Dermis microvascular lymphatic vessel endothelial cell (primary cell): Measurements from ENCODE around the gene MARCHF10. TPM values are rescaled to one million over a fixed set of nuclear protein-coding genes. Genes with fewer than 3 reads are reported as not detected.
"Not testable (repeated sequence)": the region's sequence is repeated elsewhere in the genome, so short reads cannot be mapped to it uniquely, and the experiment has no call there.

Experiments
- DNase-seq, 2 donors: peaks; one replicate each; pipeline versions ENCODE4 v3.0.0 to v3.0.0-alpha.2; 2010; ENCODE audit warnings: low read depth in 2 of 2
- total RNA-seq: library from RNA; depleted of rRNA; stranded (reverse); fragments of >200 nt; gene quantifications from 2 replicates; pipeline ENCODE4 v1.2.1, GENCODE V29; 2014

Gene MARCHF10
- total RNA-seq, 1 donor from 2014 or later, result not detected

GRCh38 chr17:62790564-62790986 lies 17.5 kb downstream of the MARCHF10 start:
- no peak for DNase-seq

- DNase-seq, result no peak
These were observed 20.7 kb downstream of the MARCHF10 start for GRCh38 chr17:62787366-62787765.

- no peak for DNase-seq
These were observed 21.5 kb downstream of the MARCHF10 start for GRCh38 chr17:62786646-62787045.

- DNase-seq, result not testable (repeated sequence)
These were observed 22.1 kb downstream of the MARCHF10 start for GRCh38 chr17:62785983-62786382.

DNA sequence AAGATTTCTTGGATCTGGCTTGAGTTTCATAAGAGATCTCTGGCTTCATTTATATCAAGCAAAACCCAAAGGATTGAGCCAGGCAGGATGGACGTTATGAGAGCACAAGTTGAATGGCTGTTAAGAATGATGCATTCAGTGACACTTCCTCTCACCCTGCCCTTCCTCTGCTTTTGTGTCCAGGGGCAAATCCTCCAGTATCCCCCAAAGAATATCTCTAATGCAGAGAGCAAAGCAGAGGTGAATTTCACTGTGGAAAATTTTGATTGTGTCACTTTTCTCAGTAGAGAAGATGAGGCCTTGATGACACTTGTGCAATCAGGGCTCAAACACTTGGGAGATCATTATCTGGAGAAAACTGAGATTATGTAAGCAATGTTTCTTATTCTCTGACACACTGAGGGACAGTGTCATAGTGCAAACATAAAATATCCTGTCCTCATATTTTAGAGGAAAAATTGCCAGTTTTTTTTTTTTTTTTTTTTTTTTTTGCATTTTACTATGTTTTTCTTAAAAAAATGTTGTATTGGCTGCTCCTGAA lies 25.3 kb downstream of the MARCHF10 start:
- no peak for DNase-seq

DNA sequence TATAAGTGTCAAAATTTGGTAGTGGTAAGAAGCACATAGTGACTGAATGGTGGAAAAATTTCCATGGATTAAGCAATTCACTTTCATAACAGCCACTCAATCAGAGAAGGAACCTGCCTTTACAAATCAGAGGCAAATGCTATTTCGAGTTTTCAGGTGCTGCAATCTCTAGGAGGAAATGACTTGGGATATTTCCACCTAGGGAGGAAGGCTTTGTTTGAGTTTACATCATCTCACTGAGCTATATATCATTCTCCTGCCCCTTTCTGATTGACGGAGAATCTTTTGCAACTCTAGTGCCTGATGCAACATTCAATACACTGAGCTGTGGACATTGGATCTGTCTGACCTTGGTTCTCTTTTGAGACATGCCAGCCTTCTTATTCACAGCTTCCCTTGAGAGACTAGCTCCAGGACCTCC lies 26.3 kb downstream of the MARCHF10 start:
- DNase-seq, result no peak

GRCh38 chr17:62781356-62781755 lies 26.8 kb downstream of the MARCHF10 start:
- DNase-seq, result no peak

- no peak for DNase-seq
These were observed 27.2 kb downstream of the MARCHF10 start for GRCh38 chr17:62780951-62781350.

GRCh38 chr17:62780269-62780668 lies 27.8 kb downstream of the MARCHF10 start:
- DNase-seq, result no peak

GRCh38 chr17:62778990-62779681 lies 29.0 kb downstream of the MARCHF10 start:
- no peak for DNase-seq

DNA sequence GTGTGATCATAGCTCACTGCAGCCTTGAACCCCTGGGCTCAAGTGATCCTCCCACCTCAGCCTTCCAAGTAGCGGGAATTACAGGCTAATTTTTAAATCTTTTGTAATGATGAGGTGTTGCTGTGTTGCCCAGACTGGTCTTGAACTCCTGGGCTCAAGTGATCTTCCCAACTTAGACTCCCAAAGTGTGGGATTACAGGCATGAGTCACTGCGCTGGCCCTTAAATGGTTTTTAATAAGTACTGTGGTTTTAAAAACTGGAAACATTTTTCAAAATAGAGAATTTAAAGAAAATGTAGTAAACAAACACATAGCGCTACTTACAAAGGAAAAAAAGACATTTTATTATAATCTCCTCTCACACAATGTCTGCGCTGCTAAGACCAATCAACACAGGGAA lies 32.2 kb downstream of the MARCHF10 start:
- no peak for DNase-seq

- DNase-seq, result no peak
These were observed 33.8 kb downstream of the MARCHF10 start for GRCh38 chr17:62774338-62774737.

DNA sequence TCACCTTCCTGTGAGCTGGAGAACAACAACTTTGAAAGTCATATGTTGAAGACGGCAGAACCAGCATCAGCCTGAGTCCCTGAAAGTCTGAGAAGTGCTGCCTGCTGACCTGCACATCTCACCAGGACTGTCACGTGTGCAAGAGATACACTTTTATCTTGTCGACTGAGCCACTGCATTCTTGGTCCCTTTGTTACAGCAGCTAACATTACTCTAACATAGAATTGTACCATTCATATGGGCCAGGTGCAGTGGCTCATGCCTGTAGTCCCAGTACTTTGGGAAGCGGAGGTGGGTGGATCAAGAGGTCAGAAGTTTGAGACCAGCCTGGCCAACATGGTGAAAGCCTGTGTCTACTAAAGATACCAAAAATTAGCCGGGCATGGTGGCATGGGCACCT lies 40.1 kb downstream of the MARCHF10 start:
- DNase-seq, result no peak

- DNase-seq, result no peak
These were observed 42.8 kb downstream of the MARCHF10 start for GRCh38 chr17:62765351-62765750.

DNA sequence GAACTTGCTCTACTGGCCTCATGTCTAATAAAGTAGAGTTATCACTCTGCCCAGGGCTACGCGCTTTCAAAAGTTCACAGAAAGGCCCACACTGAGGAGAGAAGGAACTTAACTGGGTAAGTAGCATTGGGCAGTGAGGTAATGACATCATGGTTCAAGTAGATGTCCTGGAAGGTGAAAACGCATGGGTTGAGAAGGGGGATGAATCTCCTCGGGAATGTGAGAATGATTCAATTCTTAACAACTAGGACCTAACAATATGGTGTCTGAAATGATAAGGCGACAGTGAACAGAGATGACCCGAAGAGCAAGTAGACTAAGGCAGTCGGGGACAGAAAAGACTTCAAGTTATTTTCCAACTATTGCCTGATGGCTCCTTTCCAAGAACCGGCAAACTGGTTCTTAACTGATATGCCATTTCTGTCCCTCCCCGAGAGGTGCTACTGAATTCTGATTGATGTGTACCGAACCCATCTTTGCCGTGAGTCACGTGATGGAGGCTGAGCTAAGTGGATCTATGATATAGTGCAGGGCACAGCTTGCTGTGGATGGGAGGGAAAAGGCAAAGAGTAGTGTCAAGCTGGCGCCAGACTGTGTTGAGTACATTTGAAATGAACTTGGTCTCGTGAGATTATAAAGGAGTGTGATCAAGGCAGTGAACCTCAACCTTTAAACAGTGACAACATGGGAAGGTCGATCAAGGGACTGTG lies 44.1 kb downstream of the MARCHF10 start:
- no peak for DNase-seq

DNA sequence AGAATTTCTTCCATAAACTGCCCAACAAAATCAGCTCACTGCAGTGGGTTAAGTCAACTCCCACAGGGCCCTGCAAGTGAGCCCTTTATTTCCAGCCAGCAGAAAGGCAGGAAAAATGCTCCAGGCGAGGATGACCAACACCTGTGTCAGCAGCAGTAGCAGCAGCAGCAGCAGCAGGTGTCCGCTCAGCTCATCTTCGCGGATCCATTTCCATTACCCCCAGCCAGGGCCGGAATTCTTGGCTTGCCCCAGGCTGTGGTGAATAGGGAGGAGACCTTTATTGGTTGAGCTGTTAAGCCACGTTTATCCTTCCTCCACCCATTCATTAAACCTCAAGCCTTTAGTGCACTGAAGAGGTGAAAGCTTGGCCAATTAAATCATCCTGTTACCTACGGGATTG lies 46.2 kb downstream of the MARCHF10 start:
- no peak for DNase-seq

DNA sequence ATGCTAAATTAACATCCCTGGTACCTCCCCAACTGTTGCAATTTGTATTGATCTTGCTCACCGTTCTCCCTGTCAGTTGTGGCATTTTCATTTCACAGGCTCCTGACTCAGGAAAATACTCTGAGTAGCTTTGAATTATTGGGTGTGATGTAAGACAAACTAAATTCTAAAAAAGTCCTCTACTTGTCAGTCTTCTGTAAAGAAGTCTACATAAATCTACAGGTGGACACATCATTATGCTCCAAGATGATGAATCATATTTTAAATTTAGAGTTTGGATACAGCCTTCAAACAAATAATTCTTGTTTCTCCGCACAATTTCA lies 47.2 kb downstream of the MARCHF10 start:
- DNase-seq, result no peak

DNA sequence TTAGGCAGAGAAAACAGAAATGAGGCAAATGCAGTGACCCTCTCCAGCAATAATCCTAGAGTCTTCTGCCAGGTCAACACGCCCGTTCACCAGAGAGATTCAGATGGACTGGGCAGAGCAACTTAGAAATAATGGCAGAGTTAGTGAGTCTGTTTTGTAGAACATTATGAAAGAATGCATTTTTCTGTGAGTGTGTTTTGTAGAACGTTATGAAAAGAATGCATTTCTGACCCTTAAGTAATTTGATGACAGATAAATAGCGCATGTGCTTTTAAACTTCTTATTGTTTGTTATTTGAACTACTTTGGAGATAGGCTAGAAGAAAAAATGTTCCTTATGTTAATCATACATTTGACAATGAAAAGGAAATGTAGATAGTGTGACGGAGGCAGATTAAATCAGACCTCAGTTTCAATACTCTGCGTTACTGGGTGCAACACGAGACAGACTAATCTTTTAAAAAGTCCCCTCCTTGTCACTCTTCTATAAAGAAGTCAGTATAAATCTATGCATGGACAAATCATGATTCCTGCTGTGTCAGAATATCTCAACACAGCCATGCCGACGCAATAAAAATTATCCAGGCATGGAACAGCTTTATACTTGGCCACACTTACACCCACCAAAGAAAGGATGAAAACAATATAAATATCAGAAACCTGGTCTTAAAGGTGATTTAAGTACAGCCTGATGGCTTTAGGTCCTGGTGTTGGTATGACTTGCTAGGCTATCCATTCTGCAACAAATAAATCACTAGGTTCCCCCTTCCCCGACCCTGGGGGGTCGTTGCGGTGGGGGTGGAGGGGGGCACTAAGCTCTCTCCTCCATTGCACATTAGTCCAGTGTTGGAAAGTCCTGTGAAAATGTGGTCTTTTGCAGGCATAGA lies 47.8 kb downstream of the MARCHF10 start:
- no peak for DNase-seq

DNA sequence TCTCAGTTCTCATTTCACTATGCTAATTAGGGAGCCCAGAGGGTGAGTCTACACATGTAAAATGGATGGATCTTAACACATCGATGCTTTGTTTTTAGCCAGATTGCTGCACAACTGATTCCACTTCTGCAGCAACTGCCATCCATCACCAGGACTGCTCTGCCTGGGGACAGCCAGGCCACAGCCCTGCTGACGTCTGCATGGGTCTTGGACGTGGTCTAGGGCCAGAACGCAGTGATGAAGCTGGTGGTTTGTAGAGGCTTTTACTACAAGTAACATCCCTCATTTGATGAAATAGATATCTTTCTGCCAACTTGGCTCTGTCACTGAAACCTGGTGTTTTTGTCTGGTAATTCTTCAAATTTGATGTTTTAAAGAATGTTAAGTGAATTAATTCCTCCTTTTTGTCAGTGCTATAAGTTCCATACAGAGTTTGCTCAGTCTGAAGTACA lies 50.6 kb downstream of the MARCHF10 start:
- no peak for DNase-seq

DNA sequence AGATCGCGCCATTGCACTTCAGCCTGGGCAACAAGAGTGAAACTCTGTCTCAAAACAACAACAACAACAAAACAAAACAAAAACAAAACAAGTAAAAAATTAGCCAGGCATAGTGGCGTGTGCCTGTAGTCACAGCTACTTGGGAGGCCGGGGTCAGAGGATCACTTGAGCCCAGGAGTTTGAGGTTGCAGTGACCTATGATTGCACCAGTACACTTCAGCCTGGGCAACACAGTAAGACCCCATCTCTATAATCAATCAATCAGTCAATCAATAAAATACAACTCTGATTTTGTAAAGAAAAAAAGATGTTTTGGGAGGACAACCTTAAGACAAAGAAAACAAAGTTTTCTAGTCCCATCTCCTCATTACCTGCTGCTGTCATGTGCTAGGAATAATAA lies 51.9 kb downstream of the MARCHF10 start:
- DNase-seq, result no peak

GRCh38 chr17:62755141-62755851 lies 52.8 kb downstream of the MARCHF10 start:
- DNase-seq, result no peak
